Small intestine (tissue), 7 donors: ENCODE data around the gene NLRC5. TPM values are rescaled to one million over a fixed set of nuclear protein-coding genes. Genes with fewer than 3 reads are reported as not detected.

Source experiments
- DNase-seq, 2 donors: peaks; one replicate each; pipeline versions ENCODE4 v3.0.0 to v3.0.0-alpha.2; 2013
- FAIRE-seq: peaks from 2 replicates; lab custom pipeline; 2012; peaks lifted over from hg19 to GRCh38; lab: Jason Lieb, UNC
- H3K27ac ChIP-seq, 3 donors: one replicate each; pipeline ENCODE4 v1.5.1; 2013; ENCODE audit warnings: low read length in 2 of 3, mild to moderate bottlenecking in 2 of 3, control low read depth in 1 of 3, inconsistent platforms in 1 of 3, low read depth in 1 of 3, moderate library complexity in 1 of 3
- H3K27me3 ChIP-seq, 3 donors: one replicate each; pipeline ENCODE4 v1.6.1; 2013; ENCODE audit warnings: low read length in 3 of 3, inconsistent platforms in 1 of 3; ENCODE audit not compliant: control insufficient read depth in 3 of 3, insufficient read depth in 3 of 3
- H3K36me3 ChIP-seq, 3 donors: one replicate each; pipeline ENCODE4 v1.6.1; 2013; ENCODE audit warnings: low read length in 3 of 3, inconsistent platforms in 1 of 3, low read depth in 1 of 3, mild to moderate bottlenecking in 1 of 3, moderate library complexity in 1 of 3; ENCODE audit not compliant: control insufficient read depth in 3 of 3, insufficient read depth in 2 of 3
- H3K4me1 ChIP-seq, 3 donors: one replicate each; pipeline ENCODE4 v1.6.1; 2013; ENCODE audit warnings: low read length in 2 of 3, inconsistent platforms in 1 of 3, low read depth in 1 of 3, mild to moderate bottlenecking in 1 of 3, moderate library complexity in 1 of 3; ENCODE audit not compliant: control insufficient read depth in 3 of 3, insufficient read depth in 2 of 3
- H3K4me3 ChIP-seq, 3 donors: one replicate each; pipeline ENCODE4 v1.5.1; 2013; ENCODE audit warnings: low read length in 3 of 3, control low read depth in 1 of 3, inconsistent platforms in 1 of 3, low read depth in 1 of 3, mild to moderate bottlenecking in 1 of 3, moderate library complexity in 1 of 3
- H3K9me3 ChIP-seq, 2 donors: one replicate each; pipeline ENCODE4 v1.6.1; 2013; ENCODE audit warnings: low read depth in 1 of 2, low read length in 1 of 2; ENCODE audit not compliant: control insufficient read depth in 2 of 2, insufficient read depth in 1 of 2
- WGBS, 3 donors: extraction: QIAGEN DNeasy Blood & Tissue Kit; methylation state at CpG; one replicate each; pipeline ENCODE4 v1.1.7; 2013; 5-methylcytosine and 5-hydroxymethylcytosine counted together
- polyA plus RNA-seq, 4 donors: library from polyadenylated mRNA; stranded (reverse) in 3 of 4; unstranded in 1 of 4; fragments of 200-250 nt in 3 of 4; fragments of 120-200 nt in 1 of 4; gene quantifications; one replicate each; pipeline versions ENCODE4 v1.2.1 to v1.2.3, GENCODE V29; 2013
- donor health status: healthy with polysubstance abuse.
- donor health status: control.
- donor health status: control.
- donor health status: Bipolar disorder and iron deficiency.
- donor health status: healthy.

Gene NLRC5
- polyA plus RNA-seq, 4 donors: 6.3 to 29.2 (median 16.7) TPM

DNA sequence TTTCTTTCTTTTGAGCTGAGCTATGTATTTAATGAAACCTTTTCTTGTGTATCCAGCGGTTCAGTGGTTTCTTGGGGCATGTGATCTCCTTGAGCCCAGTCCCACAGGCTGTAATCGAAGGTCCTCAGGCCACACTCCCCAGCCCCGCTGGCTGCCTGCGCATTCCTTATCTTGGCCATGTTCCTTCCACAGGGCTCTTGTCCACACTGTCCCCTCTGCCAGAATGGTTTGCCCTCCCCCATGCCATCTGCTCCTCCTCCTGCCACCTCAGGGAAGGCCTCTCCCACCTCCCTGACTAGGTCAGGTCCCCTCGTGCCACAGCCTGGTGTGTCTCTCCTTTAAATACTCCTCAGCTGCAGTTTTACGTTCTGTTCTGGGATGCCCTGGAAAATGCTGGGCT, 12.1 kb upstream of the NLRC5 start:
- Histone ChIP-seq H3K9me3 (peaks cover 0 to 2% of the 10 kb centered on the region in 2 donors), H3K27me3 (no peaks in the 10 kb centered on the region), H3K4me1 (peaks cover 0 to 2% (median 0%) of the 10 kb centered on the region in 3 donors), H3K4me3 (no peak overlapping the region), H3K27ac (no peak overlapping the region), H3K36me3 (no peaks in the 10 kb centered on the region)
- DNase-seq (no peak), FAIRE-seq (no peak)
- 77 to 94% (median 83%) methylated on average over 6 of the region's 6 CpGs for WGBS, 3 donors

DNA sequence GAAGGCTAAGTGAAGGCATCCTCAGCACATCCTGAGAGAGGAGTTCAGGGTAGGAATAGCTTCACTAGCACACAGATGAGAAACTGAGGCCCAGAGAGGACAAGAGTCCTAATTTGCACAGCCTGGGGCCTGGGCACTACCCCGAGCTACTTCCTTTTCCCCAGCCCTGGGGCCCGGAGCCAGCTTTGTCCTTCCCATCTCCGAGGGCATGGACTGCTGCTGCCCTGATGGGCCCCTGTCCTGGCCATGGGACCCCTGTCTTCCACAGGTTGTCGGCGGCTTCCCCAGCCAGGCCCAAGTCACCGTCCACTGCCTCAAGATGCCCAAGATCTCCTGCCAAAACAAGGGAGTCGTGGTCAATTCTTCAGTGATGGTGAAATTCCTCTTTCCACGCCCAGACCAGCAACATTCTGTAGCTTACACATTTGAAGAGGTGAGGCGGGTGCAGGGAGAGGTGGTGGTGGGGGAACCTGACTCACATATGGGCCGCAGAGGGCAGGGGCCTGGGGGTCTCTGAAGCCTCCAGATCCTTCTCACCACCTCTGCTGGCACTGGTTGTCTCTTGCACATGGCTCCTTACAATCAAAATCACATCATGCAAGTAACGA, 11.4 kb upstream of the NLRC5 start:
- peaks cover 1 to 4% (median 4%) of the 10 kb centered on the region in 3 donors for H3K4me1 ChIP-seq
- H3K4me3 ChIP-seq: no peak overlapping the region
- H3K9me3 ChIP-seq: peaks cover 0 to 2% of the 10 kb centered on the region in 2 donors
- no peaks in the 10 kb centered on the region for H3K36me3 ChIP-seq
- WGBS, 3 donors: 91 to 94% (median 93%) methylated on average over 11 of the region's 11 CpGs
- no peak overlapping the region for H3K27ac ChIP-seq
- H3K27me3 ChIP-seq: no peaks in the 10 kb centered on the region
- FAIRE-seq: no peak
- no peak for DNase-seq

DNA sequence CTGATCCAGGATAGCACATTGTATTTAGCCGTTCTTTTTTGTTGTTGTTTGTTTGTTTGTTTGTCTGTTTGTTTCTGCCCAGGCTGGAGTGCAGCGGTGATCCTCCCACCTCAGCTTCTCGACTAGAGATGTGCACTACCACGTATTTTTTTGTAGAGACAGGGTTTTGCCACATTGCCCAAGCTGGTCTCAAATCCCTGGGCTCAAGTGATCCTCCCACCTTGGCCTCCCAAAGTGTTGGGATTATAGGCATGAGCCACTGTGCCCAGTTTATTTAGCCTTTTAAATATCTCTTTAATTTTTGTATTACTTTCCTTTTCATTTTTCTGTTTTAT, 9.2 kb upstream of the NLRC5 start:
- Histone ChIP-seq H3K36me3 (no peaks in the 10 kb centered on the region), H3K9me3 (peaks cover 0 to 2% of the 10 kb centered on the region in 2 donors), H3K4me3 (no peak overlapping the region), H3K4me1 (peaks cover 4 to 18% (median 4%) of the 10 kb centered on the region in 3 donors), H3K27me3 (no peaks in the 10 kb centered on the region), H3K27ac (no peak overlapping the region)
- 90 to 91% (median 90%) methylated on average over 4 of the region's 4 CpGs for WGBS, 3 donors
- FAIRE-seq (no peak), DNase-seq (no peak)

DNA sequence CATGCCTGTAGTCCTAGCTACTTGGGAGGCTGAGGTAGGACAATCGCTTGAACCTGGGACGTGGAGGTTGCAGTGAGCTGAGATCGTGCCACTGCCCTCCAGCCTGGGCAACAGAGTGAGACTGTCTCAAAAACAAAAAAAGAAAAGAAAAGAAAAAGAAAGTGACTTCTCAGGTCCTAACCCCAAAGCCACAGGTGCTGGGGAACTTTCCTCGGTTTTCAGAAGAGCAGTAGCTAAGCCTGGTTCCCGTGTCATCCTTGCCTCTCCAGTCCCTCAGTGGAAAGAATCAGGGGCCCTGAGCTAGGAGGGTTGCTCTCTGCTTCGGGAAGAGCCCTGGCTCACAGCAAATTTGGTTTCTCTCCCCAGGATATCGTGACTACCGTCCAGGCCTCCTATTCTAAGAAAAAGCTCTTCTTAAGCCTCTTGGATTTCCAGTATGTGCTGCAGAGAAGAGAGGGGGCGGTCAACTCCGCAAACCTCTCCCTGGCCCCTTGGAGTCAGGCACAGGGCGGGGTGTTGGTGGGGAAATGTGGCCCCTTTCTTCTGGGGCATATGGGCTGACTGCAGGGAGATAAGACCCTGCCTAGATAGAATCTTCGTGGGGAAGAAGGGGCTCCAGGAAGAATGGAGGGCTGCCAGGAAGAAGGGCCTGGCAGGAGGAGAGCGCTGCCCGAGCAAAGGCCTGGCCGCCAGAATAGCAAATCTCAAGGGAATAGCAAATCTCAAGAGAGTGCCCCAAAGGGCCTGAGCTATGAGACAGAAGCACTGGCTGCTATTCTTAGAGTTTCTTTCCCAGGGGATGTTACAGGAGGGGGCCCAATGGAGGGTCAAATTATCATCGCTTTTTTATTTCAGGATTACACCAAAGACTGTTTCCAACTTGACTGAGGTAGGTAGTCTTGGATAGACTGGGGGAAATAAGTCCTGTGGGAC, 8.3 kb upstream of the NLRC5 start:
- H3K4me3 ChIP-seq: no peak overlapping the region
- FAIRE-seq (no peak), DNase-seq (no peak)

DNA sequence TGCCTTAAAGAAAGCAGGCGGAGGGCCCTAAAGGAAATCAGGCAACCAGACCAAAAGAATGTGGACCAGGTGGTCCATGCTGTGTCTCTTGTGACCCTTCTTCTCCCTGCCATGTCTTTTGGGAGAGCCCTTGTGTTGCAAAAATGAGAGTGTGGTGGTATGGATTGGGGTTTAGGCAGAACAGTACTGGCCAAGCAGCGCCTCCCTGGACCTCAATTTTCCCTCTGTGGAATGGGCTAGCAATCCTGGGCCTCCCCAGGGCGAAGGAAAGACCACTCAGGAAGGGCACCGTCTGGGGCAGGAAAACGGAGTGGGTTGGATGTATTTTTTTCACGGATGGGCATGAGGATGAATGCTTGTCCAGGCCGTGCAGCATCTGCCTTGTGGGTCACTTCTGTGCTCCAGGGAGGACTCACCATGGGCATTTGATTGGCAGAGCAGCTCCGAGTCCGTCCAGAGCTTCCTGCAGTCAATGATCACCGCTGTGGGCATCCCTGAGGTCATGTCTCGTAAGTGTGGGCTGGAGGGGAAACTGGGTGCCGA, 7.6 kb upstream of the NLRC5 start:
- peaks cover 0 to 2% of the 10 kb centered on the region in 2 donors for H3K9me3 ChIP-seq
- 87 to 89% (median 88%) methylated on average over 12 of the region's 12 CpGs for WGBS, 3 donors
- no peak overlapping the region for H3K27ac ChIP-seq
- H3K4me3 ChIP-seq: no peak overlapping the region
- DNase-seq: no peak
- peaks cover 4 to 21% (median 6%) of the 10 kb centered on the region in 3 donors for H3K4me1 ChIP-seq
- no peak for FAIRE-seq
- H3K27me3 ChIP-seq: no peaks in the 10 kb centered on the region
- no peaks in the 10 kb centered on the region for H3K36me3 ChIP-seq

More for the DNA sequence above, 8.3 kb upstream of the NLRC5 start:
- WGBS, 3 donors: 77 to 89% (median 88%) methylated on average over 16 of the region's 16 CpGs
- Histone ChIP-seq H3K36me3 (no peaks in the 10 kb centered on the region), H3K27me3 (no peaks in the 10 kb centered on the region), H3K9me3 (peaks cover 0 to 2% of the 10 kb centered on the region in 2 donors), H3K27ac (no peak overlapping the region), H3K4me1 (peaks cover 4 to 21% (median 6%) of the 10 kb centered on the region in 3 donors)

DNA sequence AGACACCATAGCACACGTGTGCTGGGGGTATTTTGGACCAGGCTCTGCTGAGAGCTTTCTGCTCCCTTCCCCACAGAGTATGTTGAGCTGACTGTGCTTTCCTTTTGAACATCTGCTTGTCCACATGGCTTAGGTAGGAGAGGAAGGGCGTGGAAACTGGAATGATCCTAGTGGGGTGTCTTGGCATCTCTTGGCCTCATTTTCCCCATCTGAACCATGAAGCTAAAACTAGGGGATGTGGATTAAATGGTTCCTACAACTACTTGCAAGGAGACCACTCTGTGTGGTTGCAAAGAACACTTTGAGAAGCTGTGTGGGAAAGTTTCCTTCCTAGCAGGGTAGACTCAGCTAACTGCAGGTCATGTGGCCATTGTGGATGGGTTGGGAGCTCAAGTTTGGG, 6.7 kb upstream of the NLRC5 start:
- H3K4me1 ChIP-seq: peaks cover 4 to 21% (median 6%) of the 10 kb centered on the region in 3 donors
- H3K9me3 ChIP-seq: peaks cover 0 to 2% of the 10 kb centered on the region in 2 donors
- H3K27ac ChIP-seq: peak overlapping the region in 2 of 3 donors; percentile 63 to 69
- H3K27me3 ChIP-seq: no peaks in the 10 kb centered on the region
- no peaks in the 10 kb centered on the region for H3K36me3 ChIP-seq
- WGBS, 3 donors: 54 to 77% (median 74%) methylated on average over 2 of the region's 2 CpGs
- no peak overlapping the region for H3K4me3 ChIP-seq
- DNase-seq (no peak), FAIRE-seq (no peak)

DNA sequence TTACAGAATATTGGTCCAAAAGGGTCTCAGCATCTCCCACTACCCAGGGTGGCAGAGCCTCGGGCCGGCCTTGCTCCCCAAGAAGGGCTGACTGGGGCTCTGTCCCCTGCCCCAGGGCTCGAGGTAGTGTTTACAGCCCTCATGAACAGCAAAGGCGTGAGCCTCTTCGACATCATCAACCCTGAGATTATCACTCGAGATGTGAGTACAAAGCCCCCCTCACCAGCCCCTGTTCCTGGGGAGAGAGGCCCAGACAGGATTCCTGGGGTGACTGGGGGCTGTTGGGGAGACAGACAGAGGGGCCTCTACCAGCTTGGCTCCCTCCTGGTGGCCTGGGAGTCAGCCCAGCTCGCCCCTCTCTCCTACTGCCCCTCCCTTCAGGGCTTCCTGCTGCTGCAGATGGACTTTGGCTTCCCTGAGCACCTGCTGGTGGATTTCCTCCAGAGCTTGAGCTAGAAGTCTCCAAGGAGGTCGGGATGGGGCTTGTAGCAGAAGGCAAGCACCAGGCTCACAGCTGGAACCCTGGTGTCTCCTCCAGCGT, 6.1 kb upstream of the NLRC5 start:
- WGBS, 3 donors: 21 to 51% (median 38%) methylated on average over 9 of the region's 9 CpGs
- no peaks in the 10 kb centered on the region for H3K27me3 ChIP-seq
- H3K27ac ChIP-seq: peak overlapping the region; percentile 48 to 69 (median 63)
- peaks cover 4 to 21% (median 6%) of the 10 kb centered on the region in 3 donors for H3K4me1 ChIP-seq
- no peak overlapping the region for H3K4me3 ChIP-seq
- FAIRE-seq: no peak
- no peaks in the 10 kb centered on the region for H3K36me3 ChIP-seq
- H3K9me3 ChIP-seq: peaks cover 0 to 2% of the 10 kb centered on the region in 2 donors
- peak; percentile 85 to 94 for DNase-seq

DNA sequence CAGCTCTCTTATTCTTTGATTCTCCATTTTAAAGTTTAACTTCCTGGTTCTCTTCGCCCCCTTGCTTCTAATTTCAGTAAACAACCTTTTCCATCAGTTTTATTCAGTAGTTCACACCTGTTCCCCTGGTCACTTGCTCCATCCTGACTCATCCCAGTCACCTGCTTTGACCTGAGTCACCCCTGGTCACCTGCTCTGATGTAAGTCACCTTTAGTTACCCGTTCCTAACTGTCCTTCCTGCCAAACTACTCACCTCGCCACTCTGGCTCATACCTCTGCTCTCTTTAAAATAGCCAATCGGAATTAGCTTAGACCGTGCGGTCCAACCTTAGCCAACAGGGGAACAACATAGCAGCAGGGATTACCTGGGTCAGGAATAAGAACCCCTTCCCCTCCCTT, 4.7 kb upstream of the NLRC5 start:
- no peak for FAIRE-seq

More for the DNA sequence above, 4.7 kb upstream of the NLRC5 start:
- no peaks in the 10 kb centered on the region for H3K36me3 ChIP-seq
- peaks cover 0 to 2% of the 10 kb centered on the region in 2 donors for H3K9me3 ChIP-seq
- peaks cover 4 to 30% (median 6%) of the 10 kb centered on the region in 3 donors for H3K4me1 ChIP-seq
- peak overlapping the region in 2 of 3 donors; percentile 77 to 80 for H3K27ac ChIP-seq
- no peak overlapping the region for H3K4me3 ChIP-seq
- 68 to 82% (median 80%) methylated on average over 6 of the region's 6 CpGs for WGBS, 3 donors
- no peaks in the 10 kb centered on the region for H3K27me3 ChIP-seq
- peak in 1 of 2 donors; percentile 40 for DNase-seq
